Neuron (in vitro differentiated cells): ENCODE results near the gene ATF2.

Source experiments
- H2AFZ ChIP-seq: one replicate; pipeline ENCODE4 v1.6.1; 2013; ENCODE audit warnings: low read depth, mild to moderate bottlenecking, inconsistent platforms, low read length, moderate library complexity
- H3K27me3 ChIP-seq: one replicate; pipeline ENCODE4 v1.6.1; 2013; ENCODE audit warnings: low read length; ENCODE audit not compliant: insufficient read depth
- H3K36me3 ChIP-seq: one replicate; pipeline ENCODE4 v1.6.1; 2013; ENCODE audit warnings: low read length; ENCODE audit not compliant: insufficient read depth
- H3K4me1 ChIP-seq: one replicate; pipeline ENCODE4 v1.6.1; 2013; ENCODE audit warnings: low read length; ENCODE audit not compliant: insufficient read depth
- H3K4me3 ChIP-seq: 2 replicates; pipeline ENCODE4 v1.5.1; 2013; ENCODE audit warnings: mild to moderate bottlenecking, low read length, moderate library complexity
- H3K9me3 ChIP-seq: one replicate; pipeline ENCODE4 v1.6.1; 2013; ENCODE audit warnings: low read length

The ATF2 gene

DNA sequence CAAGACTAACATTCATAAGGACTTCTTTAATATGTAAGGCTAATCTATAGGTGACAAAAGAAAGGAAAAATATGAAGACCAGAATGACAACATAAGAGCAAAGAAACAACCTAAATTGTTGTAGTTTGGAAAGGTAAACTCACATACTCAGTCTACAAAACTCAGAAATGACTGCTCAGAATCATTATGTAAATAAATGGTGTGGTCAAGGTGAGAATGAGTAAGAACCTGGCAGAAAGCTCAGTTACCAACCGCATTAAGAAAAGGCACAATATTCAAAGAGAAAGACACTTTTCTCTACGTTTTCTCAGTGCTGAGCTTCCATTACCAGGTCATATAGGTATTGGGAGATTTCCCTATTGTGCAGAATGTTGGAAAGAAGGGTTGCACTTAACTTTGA is 15.8 kb downstream of the ATF2 start:
- Histone ChIP-seq H2AFZ (no peak overlapping the region), H3K27me3 (no peaks in the 10 kb centered on the region), H3K9me3 (no peaks in the 10 kb centered on the region), H3K4me1 (no peaks in the 10 kb centered on the region), H3K4me3 (no peak overlapping the region), H3K36me3 (peaks cover 37% of the 10 kb centered on the region)

DNA sequence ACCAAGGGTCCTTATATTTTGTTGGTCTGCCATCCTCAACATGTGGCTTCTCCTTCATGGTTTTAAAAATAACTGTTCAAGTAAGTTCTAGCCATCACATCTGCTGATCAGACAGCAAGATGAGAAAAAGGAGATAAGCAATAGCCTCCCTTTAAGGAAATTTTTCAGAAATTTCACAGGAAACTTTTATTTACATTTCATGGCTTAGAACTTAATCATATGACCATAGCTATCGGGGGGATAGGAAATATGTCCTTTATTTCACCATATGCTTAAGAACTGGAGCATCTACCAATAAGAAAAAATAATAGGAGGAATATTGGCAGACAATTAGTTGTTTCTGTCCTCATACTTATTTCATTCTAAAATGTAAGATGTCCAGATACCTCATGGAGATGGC is 16.2 kb downstream of the ATF2 start:
- H3K9me3 ChIP-seq: no peaks in the 10 kb centered on the region
- no peak overlapping the region for H3K4me3 ChIP-seq
- peaks cover 37% of the 10 kb centered on the region for H3K36me3 ChIP-seq
- no peaks in the 10 kb centered on the region for H3K27me3 ChIP-seq
- H3K4me1 ChIP-seq: no peaks in the 10 kb centered on the region
- no peak overlapping the region for H2AFZ ChIP-seq

DNA sequence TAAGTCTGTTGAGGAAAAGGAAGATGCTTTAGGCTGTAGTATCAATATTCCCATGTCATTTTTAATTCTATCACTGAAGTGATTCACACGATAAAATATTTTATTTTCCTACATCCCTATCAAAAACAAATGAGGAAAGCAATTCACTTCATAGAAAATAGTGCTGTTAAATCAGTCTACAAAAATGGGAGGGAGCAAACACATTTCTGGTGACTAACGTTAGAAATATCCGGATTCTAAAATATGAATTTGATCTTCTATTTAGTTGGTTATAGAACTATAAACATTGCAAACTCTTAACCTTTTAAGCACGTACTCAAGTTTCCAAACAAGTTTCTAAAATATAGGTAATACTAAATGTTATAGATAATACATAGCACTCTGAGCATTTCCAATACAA is 20.8 kb downstream of the ATF2 start:
- Histone ChIP-seq H3K9me3 (no peaks in the 10 kb centered on the region), H3K4me3 (no peak overlapping the region), H3K4me1 (no peaks in the 10 kb centered on the region), H3K27me3 (no peaks in the 10 kb centered on the region), H3K36me3 (peaks cover 48% of the 10 kb centered on the region), H2AFZ (no peak overlapping the region)

DNA sequence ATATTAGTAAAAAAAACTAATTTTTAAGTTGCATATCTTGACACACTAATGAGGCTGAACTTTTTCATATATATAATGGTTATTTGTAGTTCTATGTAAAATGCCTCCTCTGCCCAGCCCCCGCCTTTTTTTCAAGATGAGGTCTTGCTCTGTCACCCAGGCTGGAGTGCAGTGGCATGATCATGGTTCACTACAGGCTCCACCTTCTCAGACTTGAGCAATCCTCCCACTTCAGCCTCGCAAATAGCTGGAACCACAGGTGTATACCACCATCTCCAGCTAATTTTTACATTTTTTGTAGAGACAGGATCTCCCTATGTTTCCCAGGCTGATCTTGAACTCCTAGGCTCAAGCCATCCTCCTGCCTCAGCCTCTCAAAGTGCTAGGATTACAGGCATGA is 24.3 kb downstream of the ATF2 start:
- Histone ChIP-seq H3K4me3 (no peak overlapping the region), H3K27me3 (no peaks in the 10 kb centered on the region), H2AFZ (no peak overlapping the region), H3K4me1 (no peaks in the 10 kb centered on the region), H3K9me3 (no peaks in the 10 kb centered on the region), H3K36me3 (peaks cover 33% of the 10 kb centered on the region)

DNA sequence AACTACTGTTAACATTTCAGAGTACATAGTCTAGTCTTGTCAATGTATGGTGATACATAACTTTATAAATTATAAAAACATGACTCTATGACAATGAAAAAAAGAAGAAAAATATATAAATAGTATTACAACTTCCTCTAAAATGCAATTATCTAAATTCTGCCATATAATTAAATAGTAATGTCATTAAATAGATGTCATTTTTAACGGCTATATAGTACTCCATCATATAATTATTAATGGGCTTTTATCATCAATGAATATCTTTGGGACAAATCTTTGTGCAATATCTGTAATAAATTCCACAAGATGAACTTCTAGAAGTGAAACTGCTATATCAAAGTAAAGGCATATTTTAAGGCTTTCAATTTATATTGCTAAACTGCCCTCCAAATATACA is 24.8 kb downstream of the ATF2 start:
- Histone ChIP-seq H3K4me3 (no peak overlapping the region), H3K9me3 (no peaks in the 10 kb centered on the region), H2AFZ (no peak overlapping the region), H3K36me3 (peaks cover 37% of the 10 kb centered on the region), H3K4me1 (no peaks in the 10 kb centered on the region), H3K27me3 (no peaks in the 10 kb centered on the region)

DNA sequence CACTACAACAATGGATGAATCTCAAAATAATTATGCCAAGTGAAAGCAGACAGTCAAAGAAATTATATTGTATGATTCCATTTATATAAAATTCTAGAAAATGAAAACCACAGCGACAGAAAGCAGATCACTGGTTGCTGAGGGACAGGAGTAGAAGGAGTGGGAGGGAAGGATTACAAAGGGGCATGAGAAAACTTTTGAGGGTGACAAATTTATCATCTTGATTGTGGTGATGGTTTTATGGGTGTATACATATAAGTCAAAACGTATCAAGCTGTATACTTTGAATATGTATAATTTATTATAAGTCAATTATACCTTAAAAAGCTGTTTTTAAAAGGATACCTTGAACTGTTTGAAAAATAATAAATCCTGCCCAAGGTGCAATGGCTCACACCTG is 27.7 kb downstream of the ATF2 start:
- Histone ChIP-seq H3K27me3 (no peaks in the 10 kb centered on the region), H3K4me1 (no peaks in the 10 kb centered on the region), H3K36me3 (peaks cover 50% of the 10 kb centered on the region), H3K9me3 (no peaks in the 10 kb centered on the region), H3K4me3 (no peak overlapping the region), H2AFZ (no peak overlapping the region)

DNA sequence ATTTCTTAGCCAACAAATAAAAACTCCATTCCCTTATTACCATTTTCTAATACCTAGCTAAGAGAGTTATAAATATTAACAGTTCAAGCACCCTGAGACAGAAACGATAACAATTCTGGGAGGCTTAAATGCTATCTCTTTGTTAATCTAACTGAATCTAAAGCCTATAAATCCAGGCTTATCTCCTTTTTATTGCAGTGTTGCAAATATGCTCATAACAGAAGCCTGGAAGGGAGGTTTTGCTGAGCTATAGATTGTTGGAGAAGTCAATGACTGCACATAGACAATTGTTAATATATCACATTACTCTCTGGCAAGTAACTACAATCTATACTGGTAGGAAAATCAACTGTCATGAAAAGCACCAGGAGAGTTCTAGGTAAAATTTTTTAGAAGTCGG is 30.2 kb downstream of the ATF2 start:
- H3K4me3 ChIP-seq: no peak overlapping the region
- no peaks in the 10 kb centered on the region for H3K9me3 ChIP-seq
- H3K27me3 ChIP-seq: no peaks in the 10 kb centered on the region
- no peak overlapping the region for H2AFZ ChIP-seq
- peaks cover 55% of the 10 kb centered on the region for H3K36me3 ChIP-seq
- H3K4me1 ChIP-seq: no peaks in the 10 kb centered on the region

DNA sequence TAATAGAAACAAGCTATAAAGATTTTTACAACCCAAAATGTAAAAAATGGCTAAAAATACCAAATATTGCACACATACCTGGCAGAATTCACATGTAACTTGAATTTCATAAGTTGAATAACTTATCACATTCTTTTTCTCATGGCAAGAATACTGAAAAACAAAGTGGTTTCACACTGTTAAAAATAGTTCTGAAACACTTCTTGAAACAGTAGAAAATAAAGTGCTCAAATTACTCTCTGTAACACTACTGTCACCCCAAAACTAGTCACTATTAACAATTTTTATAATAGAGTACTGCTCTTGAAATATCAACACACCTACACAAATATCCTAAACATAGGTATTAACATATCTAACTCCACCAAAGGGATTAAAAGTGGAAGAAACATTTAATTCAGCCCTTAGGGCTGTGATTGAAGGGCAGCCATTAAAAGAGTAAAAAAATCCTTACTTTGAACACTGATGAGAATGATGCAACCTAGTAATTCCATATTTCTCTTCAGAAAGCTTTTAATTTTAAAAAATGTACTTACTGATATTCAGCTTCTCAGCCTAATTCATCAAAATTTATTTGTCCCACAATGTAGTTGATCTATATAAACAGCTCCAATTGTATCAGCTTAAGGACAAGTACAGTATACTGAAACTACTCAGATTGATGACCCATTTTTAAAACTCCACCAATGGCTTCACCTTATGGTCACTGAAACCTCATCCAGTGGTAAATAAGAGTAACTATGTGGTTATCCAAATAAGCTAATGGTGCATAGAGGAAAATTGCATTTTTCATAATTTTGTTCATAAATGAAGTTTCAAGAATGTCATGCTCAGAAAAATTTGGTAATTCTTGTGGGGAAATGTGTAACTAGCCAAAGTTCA is 31.4 kb downstream of the ATF2 start:
- Histone ChIP-seq H3K27me3 (no peaks in the 10 kb centered on the region), H2AFZ (no peak overlapping the region), H3K4me1 (no peaks in the 10 kb centered on the region), H3K36me3 (peaks cover 57% of the 10 kb centered on the region), H3K4me3 (no peak overlapping the region), H3K9me3 (no peaks in the 10 kb centered on the region)

DNA sequence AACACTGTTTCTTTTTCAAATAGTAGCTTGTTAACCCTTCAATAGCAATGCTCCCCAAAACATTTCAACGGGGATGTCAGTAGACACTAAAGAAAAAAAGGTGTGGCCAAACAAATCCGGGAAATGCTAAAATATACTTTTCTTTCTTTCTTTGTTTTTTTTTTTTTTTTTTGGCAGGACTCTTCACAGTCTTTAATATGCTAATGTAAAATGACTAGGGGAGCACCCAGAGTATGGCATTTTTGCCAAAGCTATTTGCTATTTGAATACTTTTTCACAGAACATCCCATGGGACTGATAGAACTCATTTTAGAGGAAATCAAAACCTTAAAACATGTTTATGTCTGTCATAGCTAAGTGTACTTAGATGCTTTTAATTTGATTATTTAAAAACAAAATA is 32.1 kb downstream of the ATF2 start:
- H3K4me3 ChIP-seq: no peak overlapping the region
- no peaks in the 10 kb centered on the region for H3K27me3 ChIP-seq
- peaks cover 59% of the 10 kb centered on the region for H3K36me3 ChIP-seq
- H3K4me1 ChIP-seq: no peaks in the 10 kb centered on the region
- H3K9me3 ChIP-seq: no peaks in the 10 kb centered on the region
- no peak overlapping the region for H2AFZ ChIP-seq

DNA sequence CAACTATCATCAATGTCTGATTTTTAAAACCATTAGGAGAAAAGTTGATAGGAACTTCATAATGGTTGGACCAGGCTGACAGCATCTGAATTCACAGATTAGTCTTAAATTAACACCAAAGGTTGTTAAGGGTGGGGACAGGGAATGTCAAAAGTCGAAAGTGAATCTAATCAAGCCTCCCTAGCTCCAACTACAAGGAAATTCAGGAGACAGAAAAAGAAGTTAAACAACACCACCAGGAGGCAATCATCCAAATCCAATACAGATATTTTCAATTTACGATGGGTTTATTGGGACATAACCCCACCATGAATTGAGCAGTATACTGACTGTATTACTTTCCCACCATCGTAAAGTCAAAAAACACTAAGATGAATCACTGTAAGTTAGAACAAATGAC is 32.8 kb downstream of the ATF2 start:
- Histone ChIP-seq H3K4me3 (no peak overlapping the region), H3K36me3 (peaks cover 62% of the 10 kb centered on the region), H3K27me3 (no peaks in the 10 kb centered on the region), H3K9me3 (no peaks in the 10 kb centered on the region), H2AFZ (no peak overlapping the region), H3K4me1 (no peaks in the 10 kb centered on the region)

DNA sequence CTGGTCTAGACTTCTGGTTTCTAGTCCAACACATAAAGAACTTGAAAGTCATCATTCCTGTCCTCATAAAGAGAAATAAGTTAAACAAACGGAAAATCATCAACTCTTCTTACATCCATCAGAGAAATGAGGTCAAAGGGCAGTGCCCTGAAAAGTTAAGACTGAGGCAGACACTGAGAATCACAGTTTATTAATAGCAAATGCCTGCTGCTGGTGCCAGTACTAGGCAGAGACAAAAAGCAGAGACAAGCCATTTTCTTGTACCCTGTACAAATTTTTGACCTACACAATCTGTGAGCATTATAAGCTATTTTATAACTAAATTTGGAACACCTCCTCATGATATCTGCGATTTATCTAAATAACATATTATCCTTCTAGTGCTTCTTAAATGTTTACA is 36.8 kb downstream of the ATF2 start:
- Histone ChIP-seq H3K27me3 (no peaks in the 10 kb centered on the region), H2AFZ (no peak overlapping the region), H3K9me3 (no peaks in the 10 kb centered on the region), H3K36me3 (peaks cover 76% of the 10 kb centered on the region), H3K4me3 (no peak overlapping the region), H3K4me1 (no peaks in the 10 kb centered on the region)

DNA sequence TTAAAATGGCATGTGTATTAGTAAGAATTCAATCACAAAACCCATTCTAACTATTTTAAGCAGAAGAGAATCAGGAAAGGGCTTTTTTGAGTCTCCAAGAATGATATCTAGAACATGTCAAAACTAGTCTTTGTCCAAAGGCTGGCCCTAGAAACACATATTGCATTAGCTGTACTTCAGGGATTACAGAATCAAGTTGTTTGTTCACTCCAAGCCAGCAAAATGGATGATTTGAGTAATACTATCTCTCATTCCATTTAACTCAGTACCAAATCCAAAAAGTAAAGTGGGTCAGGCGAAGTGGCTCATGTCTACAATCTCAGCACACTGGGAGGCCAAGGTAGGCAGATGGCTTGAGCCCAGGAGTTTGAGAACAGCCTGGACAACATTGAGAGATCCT is 41.3 kb downstream of the ATF2 start:
- Histone ChIP-seq H3K9me3 (no peaks in the 10 kb centered on the region), H3K4me1 (no peaks in the 10 kb centered on the region), H3K36me3 (peaks cover 43% of the 10 kb centered on the region), H2AFZ (no peak overlapping the region), H3K27me3 (no peaks in the 10 kb centered on the region), H3K4me3 (no peak overlapping the region)

DNA sequence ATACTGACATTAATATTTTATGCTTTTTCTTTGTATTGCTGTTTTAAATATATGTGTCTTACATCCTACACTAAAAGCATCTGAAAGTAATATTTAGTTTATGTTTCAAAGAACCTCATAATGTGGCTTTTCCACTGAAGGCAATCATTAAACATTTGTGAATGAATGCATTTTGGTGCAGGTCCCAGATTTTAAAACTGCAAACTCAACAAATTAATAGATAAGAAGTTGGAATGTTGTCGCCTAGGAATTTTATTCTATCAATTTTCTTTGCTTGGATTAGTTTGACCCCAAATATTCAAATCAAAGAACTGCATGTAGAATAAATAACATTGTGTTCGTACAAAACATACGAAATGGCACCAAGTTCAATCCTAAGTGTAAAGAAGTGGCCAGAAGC is 44.7 kb downstream of the ATF2 start:
- no peak overlapping the region for H2AFZ ChIP-seq
- H3K36me3 ChIP-seq: peaks cover 31% of the 10 kb centered on the region
- no peak overlapping the region for H3K4me3 ChIP-seq
- H3K9me3 ChIP-seq: no peaks in the 10 kb centered on the region
- no peaks in the 10 kb centered on the region for H3K27me3 ChIP-seq
- H3K4me1 ChIP-seq: peaks cover 5% of the 10 kb centered on the region

DNA sequence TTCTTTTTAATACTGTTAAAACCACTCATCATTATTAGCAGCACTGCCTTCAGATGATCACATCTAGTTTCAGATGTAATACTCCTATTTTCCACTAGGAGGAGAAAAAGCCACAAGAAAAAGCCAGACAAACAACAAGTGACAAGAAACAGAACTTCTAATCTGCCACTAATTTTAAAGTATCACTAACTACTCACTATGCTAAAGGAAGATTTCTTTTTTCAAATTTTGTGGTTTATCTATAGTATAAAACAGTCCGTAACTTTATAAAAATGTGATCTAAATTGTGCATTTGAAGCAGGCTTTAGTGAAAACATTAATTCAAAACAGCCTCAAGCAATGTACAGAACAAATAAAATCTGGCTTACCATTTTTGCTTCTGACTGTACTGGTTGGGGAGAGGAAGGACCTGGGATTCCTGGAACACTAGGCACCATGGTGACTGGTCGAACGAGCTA is 56.8 kb downstream of the ATF2 start:
- H2AFZ ChIP-seq: no peak overlapping the region
- H3K4me3 ChIP-seq: no peak overlapping the region
- H3K4me1 ChIP-seq: no peaks in the 10 kb centered on the region
- H3K9me3 ChIP-seq: peaks cover 4% of the 10 kb centered on the region
- H3K27me3 ChIP-seq: no peaks in the 10 kb centered on the region
- peaks cover 76% of the 10 kb centered on the region for H3K36me3 ChIP-seq
